Endothelial cell (in vitro differentiated cells): ENCODE measurements around the gene RPL27. TPM values are rescaled to one million over a fixed set of nuclear protein-coding genes. Genes with fewer than 3 reads are reported as not detected.

Experiments used
- DNase-seq: peaks from one replicate; pipeline ENCODE4 v3.0.0; 2021; ENCODE audit warnings: low spot score
- H3K27ac Mint-ChIP-seq: one replicate; pipeline ENCODE4 v1.8.0; 2021; ENCODE audit warnings: mixed read lengths, inconsistent platforms; ENCODE audit not compliant: unreplicated experiment
- H3K27me3 Mint-ChIP-seq: one replicate; pipeline ENCODE4 v1.8.0; 2021; ENCODE audit warnings: mild to moderate bottlenecking, moderate library complexity, mixed read lengths, inconsistent platforms; ENCODE audit not compliant: unreplicated experiment
- H3K36me3 Mint-ChIP-seq: one replicate; pipeline ENCODE4 v1.8.0; 2021; ENCODE audit warnings: mild to moderate bottlenecking, low read depth, mixed read lengths, inconsistent platforms; ENCODE audit not compliant: unreplicated experiment
- H3K4me1 Mint-ChIP-seq: one replicate; pipeline ENCODE4 v1.8.0; 2021; ENCODE audit warnings: mild to moderate bottlenecking, mixed read lengths, inconsistent platforms; ENCODE audit not compliant: unreplicated experiment
- H3K4me3 Mint-ChIP-seq: one replicate; pipeline ENCODE4 v1.8.0; 2021; ENCODE audit warnings: mild to moderate bottlenecking, mixed read lengths, inconsistent platforms; ENCODE audit not compliant: unreplicated experiment
- H3K9me3 Mint-ChIP-seq: one replicate; pipeline ENCODE4 v1.8.0; 2021; ENCODE audit warnings: mixed read lengths, inconsistent platforms; ENCODE audit not compliant: unreplicated experiment
- CTCF ChIP-seq: fragments of 200-600 bp; sonication (generic); IDR thresholded peaks from one replicate; pipeline ENCODE4 v1.5.0; 2021; ENCODE audit warnings: antibody characterized with exemption; ENCODE audit not compliant: unreplicated experiment
- total RNA-seq: library from RNA; stranded (reverse); fragmentation: NEBNext Ultra II Directional; extraction: Animal tissue kit (Norgen Biotek cat#: 25700); gene quantifications from one replicate; pipeline ENCODE4 v1.2.1, GENCODE V29; 2021; ENCODE audit not compliant: unreplicated experiment

The RPL27 gene
- total RNA-seq, 1 donor from 2014 or later, result 1,237 TPM

- H3K27me3 Mint-ChIP-seq, result peaks cover 10% of the 10 kb centered on the region
- H3K36me3 Mint-ChIP-seq, result peaks cover 7% of the 10 kb centered on the region
- H3K27ac Mint-ChIP-seq, result peak within 1 kb of the TSS; percentile 94
- peaks cover 22% of the 10 kb centered on the region for H3K4me1 Mint-ChIP-seq
- peak within 1 kb of the TSS; percentile 98 for H3K4me3 Mint-ChIP-seq
- DNase-seq, result peak; percentile 41
- no peaks in the 10 kb centered on the region for H3K9me3 Mint-ChIP-seq
- no peak for TF ChIP-seq CTCF
These were observed 18.5 kb upstream of the RPL27 start, which contains the start of gene PTGES3L for GRCh38 chr17:42979511-42980273. TSS of gene PTGES3L (minus strand) at chr17:42980080. CDS start at chr17:42980053, 27 bp downstream.

GRCh38 chr17:42980274-42980765 is 17.9 kb upstream of the RPL27 start, which contains the start of gene RUNDC1:
TSS of gene RUNDC1 (plus strand) at chr17:42980565. CDS start at chr17:42980577, 12 bp downstream.
- H3K4me1 Mint-ChIP-seq, result peaks cover 26% of the 10 kb centered on the region
- peak within 1 kb of the TSS; percentile 98 for H3K4me3 Mint-ChIP-seq
- H3K27me3 Mint-ChIP-seq, result peaks cover 10% of the 10 kb centered on the region
- TF ChIP-seq CTCF, result no peak
- H3K9me3 Mint-ChIP-seq, result no peaks in the 10 kb centered on the region
- H3K36me3 Mint-ChIP-seq, result peaks cover 10% of the 10 kb centered on the region
- DNase-seq, result peak; percentile 90
- peak within 1 kb of the TSS; percentile 94 for H3K27ac Mint-ChIP-seq

GRCh38 chr17:42980766-42981397 is 17.3 kb upstream of the RPL27 start:
- peaks cover 11% of the 10 kb centered on the region for H3K36me3 Mint-ChIP-seq
- H3K27me3 Mint-ChIP-seq, result peaks cover 10% of the 10 kb centered on the region
- H3K4me1 Mint-ChIP-seq, result peaks cover 26% of the 10 kb centered on the region

GRCh38 chr17:42982266-42982665 is 16.0 kb upstream of the RPL27 start:
- Mint-ChIP-seq H3K27me3 (peaks cover 10% of the 10 kb centered on the region), H3K4me1 (peaks cover 26% of the 10 kb centered on the region), H3K9me3 (no peaks in the 10 kb centered on the region), H3K27ac (no peak overlapping the region), H3K36me3 (peaks cover 11% of the 10 kb centered on the region), H3K4me3 (peak overlapping the region; percentile 11)
- no peak for DNase-seq
- TF ChIP-seq CTCF, result no peak

More at GRCh38 chr17:42980766-42981397, 17.3 kb upstream of the RPL27 start:
- Mint-ChIP-seq H3K27ac (peak overlapping the region; percentile 85), H3K4me3 (peak overlapping the region; percentile 95), H3K9me3 (no peaks in the 10 kb centered on the region)
- no peak for TF ChIP-seq CTCF
- DNase-seq, result peak; percentile 40
